H9 (cell line): Measurements from ENCODE around the gene GOLGA6L7. TPM values are rescaled to one million over a fixed set of nuclear protein-coding genes. Genes with fewer than 3 reads are reported as not detected.

Experiments
- DNase-seq: peaks from one replicate; pipeline ENCODE4 v3.0.0-alpha.2; 2017
- H2AFZ ChIP-seq: one replicate; pipeline ENCODE4 v1.6.1; 2013; ENCODE audit warnings: mild to moderate bottlenecking, low read length, control low read depth, moderate library complexity
- H2AK5ac ChIP-seq: 2 replicates; pipeline ENCODE4 v1.6.1; 2013; ENCODE audit warnings: low read length, control low read depth, mixed read lengths; ENCODE audit not compliant: insufficient read length
- H2BK120ac ChIP-seq: one replicate; pipeline ENCODE4 v1.6.1; 2013; ENCODE audit warnings: low read depth, mild to moderate bottlenecking, low read length, control low read depth, inconsistent platforms; ENCODE audit not compliant: poor library complexity, severe bottlenecking
- H2BK12ac ChIP-seq: 2 replicates; pipeline ENCODE4 v1.6.1; 2013; ENCODE audit warnings: low read length, control low read depth, mixed read lengths, low read depth; ENCODE audit not compliant: insufficient read length
- H2BK15ac ChIP-seq: 2 replicates; pipeline ENCODE4 v1.6.1; 2013; ENCODE audit warnings: low read depth, low read length, control low read depth
- H2BK20ac ChIP-seq: one replicate; pipeline ENCODE4 v1.6.1; 2013; ENCODE audit warnings: low read depth, mild to moderate bottlenecking, low read length, control low read depth, inconsistent platforms; ENCODE audit not compliant: poor library complexity, severe bottlenecking
- H2BK5ac ChIP-seq: 2 replicates; pipeline ENCODE4 v1.6.1; 2013; ENCODE audit warnings: low read length, control low read depth, mixed read lengths; ENCODE audit not compliant: insufficient read length
- H3K14ac ChIP-seq: 2 replicates; pipeline ENCODE4 v1.6.1; 2013; ENCODE audit warnings: low read length, control low read depth; ENCODE audit not compliant: insufficient read depth
- H3K18ac ChIP-seq: 2 replicates; pipeline ENCODE4 v1.6.1; 2013; ENCODE audit warnings: low read depth, mild to moderate bottlenecking, mixed read lengths, low read length, control low read depth; ENCODE audit not compliant: insufficient read length
- H3K23ac ChIP-seq: 2 replicates; pipeline ENCODE4 v1.6.1; 2013; ENCODE audit warnings: low read length, control low read depth, mixed read lengths, low read depth; ENCODE audit not compliant: insufficient read length
- H3K23me2 ChIP-seq: 2 replicates; pipeline ENCODE4 v1.6.1; 2013; ENCODE audit warnings: low read depth, mild to moderate bottlenecking, mixed read lengths, low read length, control low read depth; ENCODE audit not compliant: insufficient read length, poor library complexity, severe bottlenecking
- H3K27ac ChIP-seq: 2 replicates; pipeline ENCODE4 v1.5.1; 2013; ENCODE audit warnings: low read length, control low read depth, mixed read lengths, low read depth; ENCODE audit not compliant: insufficient read length
- H3K27me3 ChIP-seq: 2 replicates; pipeline ENCODE4 v1.6.1; 2013; ENCODE audit warnings: low read length, control low read depth, inconsistent platforms; ENCODE audit not compliant: insufficient read depth
- H3K4ac ChIP-seq: 2 replicates; pipeline ENCODE4 v1.6.1; 2013; ENCODE audit warnings: low read depth, mild to moderate bottlenecking, control low read depth, inconsistent platforms, low read length, moderate library complexity
- H3K4me1 ChIP-seq: 2 replicates; pipeline ENCODE4 v1.6.1; 2013; ENCODE audit warnings: low read length, control low read depth, inconsistent platforms; ENCODE audit not compliant: insufficient read depth
- H3K4me2 ChIP-seq: 2 replicates; pipeline ENCODE4 v1.6.1; 2013; ENCODE audit warnings: low read length, control low read depth, mixed read lengths; ENCODE audit not compliant: insufficient read length, insufficient read depth
- H3K56ac ChIP-seq: 2 replicates; pipeline ENCODE4 v1.6.1; 2013; ENCODE audit warnings: low read depth, mild to moderate bottlenecking, mixed read lengths, low read length, control low read depth; ENCODE audit not compliant: insufficient read length
- H3K79me1 ChIP-seq: 2 replicates; pipeline ENCODE4 v1.6.1; 2013; ENCODE audit warnings: low read depth, mild to moderate bottlenecking, moderate library complexity, low read length, control low read depth, inconsistent platforms; ENCODE audit not compliant: insufficient read depth, poor library complexity, severe bottlenecking
- H3K79me2 ChIP-seq: 2 replicates; pipeline ENCODE4 v1.6.1; 2013; ENCODE audit warnings: low read length, control low read depth, inconsistent platforms; ENCODE audit not compliant: insufficient read depth
- H3K9ac ChIP-seq: 2 replicates; pipeline ENCODE4 v1.6.1; 2013; ENCODE audit warnings: low read length, control low read depth, mixed read lengths; ENCODE audit not compliant: insufficient read length; ENCODE audit errors: extremely low read depth
- H3K9me3 ChIP-seq: one replicate; pipeline ENCODE4 v1.6.1; 2013; ENCODE audit warnings: low read depth, low read length, inconsistent platforms; ENCODE audit not compliant: control insufficient read depth
- H3T11ph ChIP-seq: one replicate; pipeline ENCODE4 v1.6.1; 2013; ENCODE audit warnings: mild to moderate bottlenecking, low read length, control low read depth, inconsistent platforms
- H4K20me1 ChIP-seq: one replicate; pipeline ENCODE4 v1.6.1; 2013; ENCODE audit not compliant: control insufficient read depth, insufficient read length, insufficient read depth
- H4K5ac ChIP-seq: 2 replicates; pipeline ENCODE4 v1.6.1; 2013; ENCODE audit warnings: low read depth, mild to moderate bottlenecking, mixed read lengths, low read length, control low read depth; ENCODE audit not compliant: insufficient read length
- H4K8ac ChIP-seq: replicated peaks from 2 replicates; pipeline ENCODE4 v1.6.1; 2013; ENCODE audit warnings: low read length, control low read depth, mixed read lengths, low read depth; ENCODE audit not compliant: insufficient read length
- H4K91ac ChIP-seq: 2 replicates; pipeline ENCODE4 v1.6.1; 2013; ENCODE audit warnings: low read depth, mild to moderate bottlenecking, moderate library complexity, mixed read lengths, low read length, control low read depth; ENCODE audit not compliant: insufficient read length
- H3K27ac Mint-ChIP-seq, 3 experiments: 2 replicates in 2 of 3; 3 replicates in 1 of 3; pipeline ENCODE4 v1.8.0; 2020 to 2021; ENCODE audit warnings: mixed read lengths in 3 of 3, mild to moderate bottlenecking in 1 of 3, moderate library complexity in 1 of 3
- H3K27me3 Mint-ChIP-seq: 2 replicates; pipeline ENCODE4 v1.8.0; 2021; ENCODE audit warnings: low read depth, mild to moderate bottlenecking, moderate library complexity, mixed read lengths
- H3K36me3 Mint-ChIP-seq, 3 experiments: 2 replicates in 2 of 3; 3 replicates in 1 of 3; pipeline ENCODE4 v1.8.0; 2020 to 2021; ENCODE audit warnings: low read depth in 3 of 3, mixed read lengths in 3 of 3; ENCODE audit not compliant: insufficient read depth in 1 of 3
- H3K4me1 Mint-ChIP-seq, 2 experiments: 2 replicates each; pipeline ENCODE4 v1.8.0; 2020; ENCODE audit warnings: mixed read lengths in 2 of 2
- H3K4me3 Mint-ChIP-seq, 2 experiments: 2 replicates in 1 of 2; 3 replicates in 1 of 2; pipeline ENCODE4 v1.8.0; 2020 to 2021; ENCODE audit warnings: mild to moderate bottlenecking in 2 of 2, mixed read lengths in 2 of 2, moderate library complexity in 1 of 2
- H3K9me3 Mint-ChIP-seq, 2 experiments: 2 replicates in 1 of 2; 3 replicates in 1 of 2; pipeline ENCODE4 v1.8.0; 2020; ENCODE audit warnings: mild to moderate bottlenecking in 2 of 2, mixed read lengths in 2 of 2, moderate library complexity in 1 of 2
- CTCF ChIP-seq: fragments of 200-600 bp; sonication (generic); conservative IDR thresholded peaks from 3 replicates; pipeline ENCODE4 v1.8.0; 2021; ENCODE audit warnings: antibody characterized with exemption, mild to moderate bottlenecking
- WGBS: extraction: QIAGEN DNeasy Blood & Tissue Kit; methylation state at CpG from one replicate; pipeline ENCODE4 v1.1.7; 2013; ENCODE audit warnings: missing lambda C conversion rate, low lambda C conversion rate, mixed read lengths; ENCODE audit not compliant: insufficient read length; ENCODE audit errors: extremely low coverage; 5-methylcytosine and 5-hydroxymethylcytosine counted together
- total RNA-seq: library from RNA; stranded (reverse); gene quantifications from 2 replicates; pipeline ENCODE4 v1.2.1, GENCODE V29; 2021

The GOLGA6L7 gene
- total RNA-seq, 1 experiment from 2014 or later = not detected

DNA sequence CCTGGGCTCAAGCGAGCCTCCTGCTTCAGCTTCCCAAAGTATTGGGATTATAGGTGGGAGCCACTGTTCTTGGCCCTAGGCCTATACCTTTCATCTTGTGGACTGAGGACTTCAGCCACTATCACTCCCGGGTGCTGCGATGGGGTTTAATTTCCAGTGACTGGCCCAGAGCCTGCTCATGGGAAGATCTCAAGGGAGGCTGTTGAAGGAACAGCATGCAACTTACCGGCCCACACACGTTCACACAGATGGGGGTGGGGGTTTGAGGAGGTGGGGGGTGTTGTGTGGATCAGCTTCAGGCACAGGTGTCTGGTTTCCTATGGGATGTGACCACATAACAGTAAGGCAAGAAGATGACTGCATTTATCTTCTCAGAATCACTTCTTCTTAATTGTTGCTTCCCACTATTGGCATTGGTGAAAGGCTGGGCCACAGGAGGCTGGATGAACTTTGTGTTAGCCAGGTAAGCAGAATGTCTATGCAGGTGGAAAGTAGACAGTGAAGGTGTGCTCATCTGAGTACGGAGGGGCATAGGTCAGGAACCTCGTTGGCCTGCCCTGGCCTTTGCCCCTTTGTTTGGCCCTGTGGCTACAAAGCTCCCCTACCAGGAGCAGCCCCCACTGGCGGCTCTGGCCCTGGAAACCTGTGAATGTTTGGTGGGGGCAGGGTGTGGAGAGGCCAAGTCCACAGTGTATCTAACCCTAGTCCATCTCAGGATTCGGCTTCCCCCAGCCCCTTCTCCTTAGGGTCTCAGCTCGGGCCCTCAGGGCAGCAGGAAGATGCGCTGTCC lies 35.9 kb upstream of the GOLGA6L7 start:
- no peak overlapping the region for H4K91ac ChIP-seq
- peaks cover 8% of the 10 kb centered on the region for H3K23me2 ChIP-seq
- H3K4me1 Mint-ChIP-seq = peaks cover 13 to 31% of the 10 kb centered on the region in 2 experiments
- no peak overlapping the region for H3K4me2 ChIP-seq
- H2BK20ac ChIP-seq = no peak overlapping the region
- H3K9ac ChIP-seq = no peak overlapping the region
- WGBS = no CpG with 5 or more reads among the region's 11 CpGs
- H3K18ac ChIP-seq = no peak overlapping the region
- no peaks in the 10 kb centered on the region for H3K79me1 ChIP-seq
- H3K36me3 Mint-ChIP-seq = no peaks in the 10 kb centered on the region
- no peak overlapping the region for H2BK120ac ChIP-seq
- no peak overlapping the region for H3K27ac Mint-ChIP-seq
- no peak overlapping the region for H4K5ac ChIP-seq
- no peaks in the 10 kb centered on the region for H3K4me1 ChIP-seq
- no peak for TF ChIP-seq CTCF
- peak overlapping the region; percentile 48 to 71; a peak in 3 of 5 replicates for H3K4me3 Mint-ChIP-seq
- H2AFZ ChIP-seq = no peak overlapping the region
- H3K56ac ChIP-seq = no peak overlapping the region
- H3K27me3 ChIP-seq = peaks cover 6% of the 10 kb centered on the region; the same call in 1 of the 2 replicates
- no peak overlapping the region for H2BK12ac ChIP-seq
- H4K20me1 ChIP-seq = no peaks in the 10 kb centered on the region
- no peaks in the 10 kb centered on the region; a peak in 2 of 5 replicates for H3K9me3 Mint-ChIP-seq
- no peak overlapping the region for H3K4ac ChIP-seq
- no peak overlapping the region for H2BK5ac ChIP-seq
- no peaks in the 10 kb centered on the region for H3K9me3 ChIP-seq
- peaks cover 63% of the 10 kb centered on the region for H3K27me3 Mint-ChIP-seq
- no peak overlapping the region for H2AK5ac ChIP-seq
- no peak overlapping the region for H3K27ac ChIP-seq
- DNase-seq = no peak
- H4K8ac ChIP-seq = no peak overlapping the region
- H3K14ac ChIP-seq = no peak overlapping the region
- H2BK15ac ChIP-seq = no peak overlapping the region
- H3K23ac ChIP-seq = no peak overlapping the region
- no peaks in the 10 kb centered on the region; the same call in 1 of the 2 replicates for H3K79me2 ChIP-seq
- H3T11ph ChIP-seq = no peak overlapping the region
